SK-N-SH (cell line): ENCODE data around the gene CPA3. TPM values are rescaled to one million over a fixed set of nuclear protein-coding genes. Genes with fewer than 3 reads are reported as not detected.

Experiments
- CTCF ChIA-PET: fragments of 300-600, 350-600 bp; formaldehyde crosslinking; extraction: SDS; loops from one replicate; lab custom pipeline; 2021; lab: Yijun Ruan, JAX
- POLR2A ChIA-PET: fragments of 350-600 bp; sonication (Branson Sonifier 250); formaldehyde crosslinking; extraction: SDS; loops from one replicate; lab custom pipeline; 2020; ENCODE audit warnings: antibody characterized with exemption, inconsistent platforms; lab: Yijun Ruan, JAX
- DNase-seq: peaks from one replicate; pipeline ENCODE4 v3.0.0; 2012
- H2AFZ ChIP-seq: fragments of 200-600 bp; sonication (generic); 2 replicates; pipeline ENCODE4 v1.8.1; 2016; ENCODE audit warnings: antibody characterized with exemption, mild to moderate bottlenecking, low read depth
- H3F3A ChIP-seq: fragments of 200-600 bp; sonication (generic); replicated peaks from 2 replicates; pipeline ENCODE3; 2016; ENCODE audit warnings: antibody characterized with exemption, mild to moderate bottlenecking; ENCODE audit not compliant: insufficient read depth
- H3K27ac ChIP-seq, 2 experiments: fragments of 200-500 bp in 1 of 2; fragments of 200-600 bp in 1 of 2; sonication (Bioruptor generic) in 1 of 2; sonication (generic), shearing (Covaris generic) in 1 of 2; 2 replicates each; pipeline versions ENCODE4 v1.5.1 to v1.6.1; 2014 to 2016; ENCODE audit warnings: low read depth in 2 of 2, inconsistent platforms in 1 of 2, low read length in 1 of 2, mild to moderate bottlenecking in 1 of 2, mixed read lengths in 1 of 2
- H3K27me3 ChIP-seq: fragments of 200-600 bp; sonication (generic), shearing (Covaris generic); 2 replicates; pipeline ENCODE4 v1.6.1; 2016; ENCODE audit warnings: mixed run types; ENCODE audit not compliant: insufficient read depth
- H3K36me3 ChIP-seq, 2 experiments: fragments of 200-500 bp in 1 of 2; fragments of 200-600 bp in 1 of 2; sonication (Bioruptor generic) in 1 of 2; sonication (generic) in 1 of 2; replicated peaks in 1 of 2; 2 replicates each; pipeline versions ENCODE3 to v1.5.1; 2014 to 2016; ENCODE audit warnings: low read length in 1 of 2, mild to moderate bottlenecking in 1 of 2; ENCODE audit not compliant: insufficient read depth in 2 of 2, control insufficient read depth in 1 of 2
- H3K4me1 ChIP-seq, 2 experiments: fragments of 200-500 bp in 1 of 2; fragments of 200-600 bp in 1 of 2; sonication (Bioruptor generic) in 1 of 2; sonication (generic), shearing (Covaris generic) in 1 of 2; 2 replicates each; pipeline versions ENCODE4 v1.5.1 to v1.6.1; 2014 to 2016; ENCODE audit warnings: low read depth in 1 of 2, low read length in 1 of 2, mixed run types in 1 of 2; ENCODE audit not compliant: insufficient read depth in 2 of 2, control insufficient read depth in 1 of 2
- H3K4me2 ChIP-seq: fragments of 200-600 bp; sonication (generic), shearing (Covaris generic); 2 replicates; pipeline ENCODE4 v1.6.1; 2017; ENCODE audit warnings: mixed run types
- H3K4me3 ChIP-seq, 2 experiments: fragments of 200-500 bp in 1 of 2; fragments of 200-600 bp in 1 of 2; sonication (Bioruptor generic) in 1 of 2; sonication (generic), shearing (Covaris generic) in 1 of 2; 2 replicates each; pipeline versions ENCODE4 v1.5.1 to v1.8.1; 2014 to 2016; ENCODE audit warnings: low read depth in 2 of 2, inconsistent platforms in 1 of 2, low read length in 1 of 2, mild to moderate bottlenecking in 1 of 2, mixed read lengths in 1 of 2, moderate library complexity in 1 of 2
- H3K79me2 ChIP-seq: fragments of 200-600 bp; sonication (generic); 2 replicates; pipeline ENCODE4 v1.8.1; 2017; ENCODE audit warnings: mild to moderate bottlenecking; ENCODE audit not compliant: insufficient read depth
- H3K9ac ChIP-seq: fragments of 200-600 bp; sonication (generic); 2 replicates; pipeline ENCODE4 v1.6.1; 2017; ENCODE audit warnings: mixed run types
- H3K9me2 ChIP-seq: fragments of 200-600 bp; sonication (generic); 2 replicates; pipeline ENCODE4 v1.6.1; 2017; ENCODE audit warnings: mixed run types
- H3K9me3 ChIP-seq: fragments of 200-600 bp; sonication (generic); 2 replicates; pipeline ENCODE4 v1.6.1; 2017; ENCODE audit warnings: mixed run types, mild to moderate bottlenecking, moderate library complexity
- H4K20me1 ChIP-seq: fragments of 200-600 bp; sonication (generic); 2 replicates; pipeline ENCODE4 v1.6.1; 2017; ENCODE audit warnings: mild to moderate bottlenecking, mixed run types; ENCODE audit not compliant: insufficient read depth
- CTCF ChIP-seq: fragments of 200-600 bp; sonication (generic); IDR thresholded peaks from 2 replicates; pipeline ENCODE4 v1.6.1; 2017; ENCODE audit warnings: antibody characterized with exemption, mild to moderate bottlenecking, moderate library complexity
- ELF1 ChIP-seq: IDR thresholded peaks from 2 replicates; pipeline ENCODE4 v1.4.0; 2012
- EP300 ChIP-seq, 2 experiments: IDR thresholded peaks; 2 replicates each; pipeline versions ENCODE4 v1.4.0 to v1.6.1; 2012; ENCODE audit warnings: borderline replicate concordance in 1 of 2, low read depth in 1 of 2, low read length in 1 of 2
- FOSL2 ChIP-seq: IDR thresholded peaks from 2 replicates; pipeline ENCODE4 v1.4.0; 2012; ENCODE audit warnings: low read depth, mild to moderate bottlenecking, moderate library complexity, borderline replicate concordance
- FOXJ3 ChIP-seq: sonication (generic); formaldehyde crosslinking; IDR thresholded peaks from 2 replicates; pipeline ENCODE4 v1.5.1; 2020; ENCODE audit warnings: mild to moderate bottlenecking, missing genetic modification reagents
- GABPA ChIP-seq: IDR thresholded peaks from 2 replicates; pipeline ENCODE4 v1.4.0; 2012; ENCODE audit warnings: low read depth, mild to moderate bottlenecking
- GATA2 ChIP-seq: sonication (generic); formaldehyde crosslinking; IDR thresholded peaks from 2 replicates; pipeline ENCODE4 v1.5.0; 2020; ENCODE audit warnings: mild to moderate bottlenecking, missing genetic modification reagents
- MEF2A ChIP-seq: IDR thresholded peaks from 2 replicates; pipeline ENCODE4 v1.4.0; 2012; ENCODE audit warnings: low read depth, borderline replicate concordance
- NFIC ChIP-seq: IDR thresholded peaks from 2 replicates; pipeline ENCODE4 v1.4.0; 2012; ENCODE audit warnings: borderline replicate concordance
- PBX3 ChIP-seq: IDR thresholded peaks from 2 replicates; pipeline ENCODE4; 2012
- POLR2AphosphoS5 ChIP-seq: IDR thresholded peaks from 2 replicates; pipeline ENCODE4 v1.6.1; 2012; ENCODE audit warnings: low read depth, low read length
- RCOR1 ChIP-seq: fragments of 150-350 bp; IDR thresholded peaks from 2 replicates; pipeline ENCODE4 v1.6.1; 2017; ENCODE audit warnings: antibody characterized with exemption, low read length
- RFX5 ChIP-seq: IDR thresholded peaks from 2 replicates; pipeline ENCODE4 v1.6.1; 2012; ENCODE audit warnings: mild to moderate bottlenecking, improper control_type of control experiment, low read length
- TAF1 ChIP-seq: IDR thresholded peaks from 2 replicates; pipeline ENCODE4 v1.6.1; 2012; ENCODE audit warnings: low read depth, mild to moderate bottlenecking, low read length, moderate library complexity, borderline replicate concordance
- TEAD4 ChIP-seq: IDR thresholded peaks from 2 replicates; pipeline ENCODE4 v1.4.0; 2012; ENCODE audit warnings: mild to moderate bottlenecking, borderline replicate concordance; ENCODE audit not compliant: insufficient read depth
- USF2 ChIP-seq: fragments of 150-350 bp; IDR thresholded peaks from 2 replicates; pipeline ENCODE4 v1.6.1; 2017; ENCODE audit warnings: antibody characterized with exemption, low read length, low read depth, borderline replicate concordance
- YY1 ChIP-seq: IDR thresholded peaks from 2 replicates; pipeline ENCODE4 v1.4.0; 2012; ENCODE audit warnings: low read depth, mild to moderate bottlenecking
- WGBS: methylation state at CpG from one replicate; pipeline ENCODE4 v1.1.6; 2017; ENCODE audit warnings: low lambda C conversion rate; 5-methylcytosine and 5-hydroxymethylcytosine counted together
- polyA plus RNA-seq, 3 experiments: library from polyadenylated mRNA; depleted of rRNA; stranded (reverse); fragments of >200 nt; gene quantifications; 2 replicates each; pipeline ENCODE4 v1.2.3, GENCODE V29; 2012

CPA3 gene
- polyA plus RNA-seq, 1 of the 3 experiments (the other 2 are of a cell fraction) = not detected

- TF ChIP-seq EP300 (IDR thresholded peaks at IDR 0.05; ENCODE audit: borderline replicate concordance in 1 of 2, low read depth in 1 of 2, low read length in 1 of 2) (no peak), PBX3 (peak; percentile 12; the same call in 1 of the 2 replicates)
- no peak for DNase-seq
- H3K4me1 ChIP-seq = no peaks in the 10 kb centered on the region
- no peaks in the 10 kb centered on the region for H3K79me2 ChIP-seq
- no peak overlapping the region for H3K9ac ChIP-seq
- ChIA-PET POLR2A (no interaction called here), CTCF (interaction anchor here (0.8 kb wide), 1 partner anchor 33 kb away, joined by 3 read pairs; no protein-coding TSS in a partner anchor)
- no peaks in the 10 kb centered on the region for H3K9me2 ChIP-seq
- no peak overlapping the region for H2AFZ ChIP-seq
- H3K27me3 ChIP-seq = no peaks in the 10 kb centered on the region
- no peak overlapping the region for H3K4me2 ChIP-seq
- no peaks in the 10 kb centered on the region for H3K9me3 ChIP-seq
- 71% methylated on average over 4 of the region's 4 CpGs for WGBS
- H3F3A ChIP-seq = no peaks in the 10 kb centered on the region
- H3K36me3 ChIP-seq = no peaks in the 10 kb centered on the region
- no peak overlapping the region for H3K27ac ChIP-seq
- H3K4me3 ChIP-seq = no peak overlapping the region
- no peaks in the 10 kb centered on the region for H4K20me1 ChIP-seq
These were observed 36.9 kb upstream of the CPA3 start for GRCh38 chr3:148828136-148828690.

GRCh38 chr3:148829926-148830325 is 35.2 kb upstream of the CPA3 start:
- H3K9me3 ChIP-seq = no peaks in the 10 kb centered on the region
- no peak overlapping the region for H3K4me2 ChIP-seq
- H3K27me3 ChIP-seq = no peaks in the 10 kb centered on the region
- H3K4me3 ChIP-seq = no peak overlapping the region
- no peaks in the 10 kb centered on the region for H3K9me2 ChIP-seq
- CTCF ChIA-PET = interaction anchor here (1.0 kb wide), 1 partner anchor 17 kb away, joined by 3 read pairs; no protein-coding TSS in a partner anchor
- WGBS = 42% methylated on average over 3 of the region's 3 CpGs
- no peak for DNase-seq
- no peaks in the 10 kb centered on the region for H3K36me3 ChIP-seq
- H3F3A ChIP-seq = no peaks in the 10 kb centered on the region
- no peak overlapping the region for H3K9ac ChIP-seq
- POLR2A ChIA-PET = no interaction called here
- TF ChIP-seq GABPA = no peak
- TF ChIP-seq GATA2 (CRISPR knock-in tag) = no peak
- no peak for TF ChIP-seq PBX3
- no peak for TF ChIP-seq POLR2AphosphoS5
- H4K20me1 ChIP-seq = no peaks in the 10 kb centered on the region
- H3K79me2 ChIP-seq = no peaks in the 10 kb centered on the region
- H3K4me1 ChIP-seq = no peaks in the 10 kb centered on the region
- no peak overlapping the region for H2AFZ ChIP-seq
- no peak overlapping the region for H3K27ac ChIP-seq

GRCh38 chr3:148833223-148833622 is 31.9 kb upstream of the CPA3 start:
- H3K9me3 ChIP-seq = no peaks in the 10 kb centered on the region
- 49% methylated on average over 3 of the region's 3 CpGs for WGBS
- H3K9me2 ChIP-seq = no peaks in the 10 kb centered on the region
- POLR2A ChIA-PET = no interaction called here
- H3K27ac ChIP-seq = no peak overlapping the region
- H3F3A ChIP-seq = no peaks in the 10 kb centered on the region
- no peak for DNase-seq
- H3K79me2 ChIP-seq = no peaks in the 10 kb centered on the region
- no peaks in the 10 kb centered on the region for H3K36me3 ChIP-seq
- CTCF ChIA-PET = interaction anchor here (1.3 kb wide), 1 partner anchor 10 kb away, joined by 5 read pairs; no protein-coding TSS in a partner anchor
- H3K27me3 ChIP-seq = no peaks in the 10 kb centered on the region; the same call in 1 of the 2 replicates
- H3K4me1 ChIP-seq = no peaks in the 10 kb centered on the region
- no peak overlapping the region for H3K4me2 ChIP-seq
- no peak overlapping the region for H3K9ac ChIP-seq
- H2AFZ ChIP-seq = no peak overlapping the region
- no peak overlapping the region for H3K4me3 ChIP-seq
- H4K20me1 ChIP-seq = no peaks in the 10 kb centered on the region
- TF ChIP-seq RCOR1 = no peak
- TF ChIP-seq USF2 = no peak
- no peak for TF ChIP-seq ELF1
- no peak for TF ChIP-seq NFIC
- TF ChIP-seq TAF1 = no peak
- TF ChIP-seq FOXJ3 (CRISPR knock-in tag) = no peak
- no peak for TF ChIP-seq RFX5
- no peak for TF ChIP-seq FOSL2
- no peak for TF ChIP-seq MEF2A
- TF ChIP-seq EP300 (IDR thresholded peaks at IDR 0.05; ENCODE audit: borderline replicate concordance in 1 of 2, low read depth in 1 of 2, low read length in 1 of 2) = no peak
- TF ChIP-seq TEAD4 = no peak
- no peak for TF ChIP-seq YY1
- no peak for TF ChIP-seq CTCF
